Hepatocyte (in vitro differentiated cells): Measurements from ENCODE around the gene HSP90B1. TPM values are rescaled to one million over a fixed set of nuclear protein-coding genes. Genes with fewer than 3 reads are reported as not detected.

Experiments used
- DNase-seq: peaks from one replicate; pipeline ENCODE4 v3.0.0-alpha.2; 2016; ENCODE audit warnings: low spot score
- H2AFZ ChIP-seq: fragments of 200-600 bp; sonication (generic); 2 replicates; pipeline ENCODE4 v1.6.0; 2016; ENCODE audit warnings: antibody characterized with exemption, mild to moderate bottlenecking
- H3K27ac ChIP-seq: fragments of 200-600 bp; sonication (generic); 2 replicates; pipeline ENCODE4 v1.5.1; 2016; ENCODE audit warnings: mild to moderate bottlenecking
- H3K27me3 ChIP-seq: fragments of 200-600 bp; sonication (generic); 2 replicates; pipeline ENCODE4 v1.6.1; 2016
- H3K36me3 ChIP-seq: fragments of 200-600 bp; sonication (generic); replicated peaks from 2 replicates; pipeline ENCODE4 v1.5.1; 2016; ENCODE audit warnings: low read depth; ENCODE audit not compliant: insufficient read depth
- H3K4me1 ChIP-seq: fragments of 200-600 bp; sonication (generic); 2 replicates; pipeline ENCODE4 v1.5.1; 2016; ENCODE audit warnings: mild to moderate bottlenecking, moderate library complexity; ENCODE audit not compliant: insufficient read depth
- H3K4me2 ChIP-seq: fragments of 200-600 bp; sonication (generic); 2 replicates; pipeline ENCODE4 v1.6.0; 2016
- H3K4me3 ChIP-seq: fragments of 200-600 bp; sonication (generic); 2 replicates; pipeline ENCODE4 v1.5.1; 2016; ENCODE audit warnings: mild to moderate bottlenecking
- H3K79me2 ChIP-seq: fragments of 200-600 bp; sonication (generic); 2 replicates; pipeline ENCODE4 v1.6.0; 2017; ENCODE audit warnings: mild to moderate bottlenecking
- H3K9me2 ChIP-seq: fragments of 200-600 bp; sonication (generic); replicated peaks from 2 replicates; pipeline ENCODE4 v1.6.0; 2017; ENCODE audit warnings: mild to moderate bottlenecking; ENCODE audit not compliant: insufficient read depth
- H3K9me3 ChIP-seq: fragments of 200-600 bp; sonication (generic); 2 replicates; pipeline ENCODE4 v1.5.1; 2016; ENCODE audit warnings: low read depth, mild to moderate bottlenecking
- H4K20me1 ChIP-seq: fragments of 200-600 bp; sonication (generic); 2 replicates; pipeline ENCODE4 v1.6.0; 2016; ENCODE audit warnings: mild to moderate bottlenecking; ENCODE audit not compliant: insufficient read depth, poor library complexity, severe bottlenecking
- CTCF ChIP-seq: fragments of 200-600 bp; sonication (generic); IDR thresholded peaks from 2 replicates; pipeline ENCODE4 v1.5.1; 2016; ENCODE audit warnings: antibody characterized with exemption, mild to moderate bottlenecking; ENCODE audit not compliant: poor library complexity
- EZH2 ChIP-seq: fragments of 200-600 bp; sonication (generic); IDR thresholded peaks from 2 replicates; pipeline ENCODE4 v1.6.1; 2016; ENCODE audit warnings: antibody characterized with exemption, mild to moderate bottlenecking, borderline replicate concordance
- EZH2phosphoT487 ChIP-seq: fragments of 200-600 bp; sonication (generic); IDR thresholded peaks from one replicate; pipeline ENCODE4 v1.6.1; 2018; ENCODE audit warnings: antibody characterized with exemption, mild to moderate bottlenecking, low read depth, moderate library complexity; ENCODE audit not compliant: unreplicated experiment, severe bottlenecking
- WGBS: methylation state at CpG from one replicate; pipeline ENCODE4 v1.1.6; 2016; ENCODE audit warnings: low lambda C conversion rate; ENCODE audit errors: missing lambda C conversion rate; 5-methylcytosine and 5-hydroxymethylcytosine counted together
- polyA plus RNA-seq: library from polyadenylated mRNA; unstranded; fragments of >200 nt; fragmentation: Nextera tagmentation; extraction: Ambion mirVana; gene quantifications from 2 replicates; pipeline ENCODE4 v1.2.1, GENCODE V29; 2016
- total RNA-seq: library from RNA; depleted of rRNA; stranded (reverse); fragments of >200 nt; gene quantifications from 2 replicates; pipeline ENCODE4 v1.2.3, GENCODE V29; 2014

The HSP90B1 gene
- total and polyA plus RNA-seq, 2 experiments from 2014 or later, result 1,289 to 1,309 TPM

- Histone ChIP-seq H3K4me2 (no peak overlapping the region), H3K9me3 (no peaks in the 10 kb centered on the region), H3K4me1 (no peaks in the 10 kb centered on the region), H3K27ac (no peak overlapping the region), H3K27me3 (no peaks in the 10 kb centered on the region), H4K20me1 (no peaks in the 10 kb centered on the region), H2AFZ (no peak overlapping the region), H3K9me2 (no peaks in the 10 kb centered on the region), H3K36me3 (no peaks in the 10 kb centered on the region), H3K4me3 (no peak overlapping the region), H3K79me2 (no peaks in the 10 kb centered on the region)
- no peak for DNase-seq
- WGBS, result 92% methylated on average over 2 of the region's 2 CpGs
- TF ChIP-seq EZH2phosphoT487, result no peak
- TF ChIP-seq EZH2, result no peak
- TF ChIP-seq CTCF, result no peak
Measured at GRCh38 chr12:103883908-103884307, 46.3 kb upstream of the HSP90B1 start.

GRCh38 chr12:103884316-103884715 lies 45.9 kb upstream of the HSP90B1 start:
- peak; percentile 40 for DNase-seq

GRCh38 chr12:103886195-103886797 lies 43.9 kb upstream of the HSP90B1 start:
- no peaks in the 10 kb centered on the region for H3K9me2 ChIP-seq
- 91% methylated on average over 4 of the region's 4 CpGs for WGBS
- no peak for TF ChIP-seq CTCF
- TF ChIP-seq EZH2, result no peak
- TF ChIP-seq EZH2phosphoT487, result no peak
- H3K9me3 ChIP-seq, result no peaks in the 10 kb centered on the region
- no peaks in the 10 kb centered on the region for H4K20me1 ChIP-seq
- H3K36me3 ChIP-seq, result no peaks in the 10 kb centered on the region
- H2AFZ ChIP-seq, result no peak overlapping the region
- no peak overlapping the region for H3K27ac ChIP-seq
- no peaks in the 10 kb centered on the region for H3K79me2 ChIP-seq
- H3K4me2 ChIP-seq, result no peak overlapping the region
- H3K27me3 ChIP-seq, result no peaks in the 10 kb centered on the region
- DNase-seq, result no peak
- H3K4me1 ChIP-seq, result no peaks in the 10 kb centered on the region
- H3K4me3 ChIP-seq, result no peak overlapping the region

More at GRCh38 chr12:103884316-103884715, 45.9 kb upstream of the HSP90B1 start:
- no peaks in the 10 kb centered on the region for H4K20me1 ChIP-seq
- H3K79me2 ChIP-seq, result no peaks in the 10 kb centered on the region
- no peak overlapping the region for H3K4me2 ChIP-seq
- H3K27me3 ChIP-seq, result no peaks in the 10 kb centered on the region
- no peak overlapping the region for H3K27ac ChIP-seq
- H2AFZ ChIP-seq, result no peak overlapping the region
- no peaks in the 10 kb centered on the region for H3K9me2 ChIP-seq
- no peaks in the 10 kb centered on the region for H3K9me3 ChIP-seq
- no peaks in the 10 kb centered on the region for H3K4me1 ChIP-seq
- H3K36me3 ChIP-seq, result no peaks in the 10 kb centered on the region
- TF ChIP-seq CTCF, result peak; percentile 57
- no peak for TF ChIP-seq EZH2
- 56% methylated on average over 4 of the region's 4 CpGs for WGBS
- no peak overlapping the region for H3K4me3 ChIP-seq

GRCh38 chr12:103887738-103888137 lies 42.5 kb upstream of the HSP90B1 start:
- Histone ChIP-seq H3K9me3 (no peaks in the 10 kb centered on the region), H3K4me2 (no peak overlapping the region), H3K27ac (no peak overlapping the region), H3K36me3 (no peaks in the 10 kb centered on the region), H3K79me2 (no peaks in the 10 kb centered on the region), H3K9me2 (no peaks in the 10 kb centered on the region), H3K27me3 (no peaks in the 10 kb centered on the region), H2AFZ (no peak overlapping the region), H3K4me1 (no peaks in the 10 kb centered on the region), H3K4me3 (no peak overlapping the region), H4K20me1 (no peaks in the 10 kb centered on the region)
- no peak for DNase-seq
- WGBS, result 88% methylated on average over 1 of the region's 1 CpG
- TF ChIP-seq EZH2phosphoT487, result no peak
- TF ChIP-seq CTCF, result no peak
- no peak for TF ChIP-seq EZH2
